Esophagus muscularis mucosa (tissue), 4 donors: ENCODE results near the gene OTOP3. TPM values are rescaled to one million over a fixed set of nuclear protein-coding genes. Genes with fewer than 3 reads are reported as not detected.
A peak's percentile ranks its signal among the peaks of the same experiment; 100 is the strongest.

Experiments
- DNase-seq: peaks from one replicate; pipeline ENCODE4 v3.0.0-alpha.2; 2017; ENCODE audit errors: extremely low spot score
- H3K27ac ChIP-seq, 4 donors: fragments of 200-600 bp; sonication (generic); replicated peaks in 1 of 4; 1 replicate in 3 of 4; 2 replicates in 1 of 4; pipeline ENCODE4 v1.5.1; 2016 to 2019; ENCODE audit warnings: mild to moderate bottlenecking in 1 of 4
- H3K27me3 ChIP-seq, 4 donors: fragments of 200-600 bp; sonication (generic); one replicate each; pipeline versions ENCODE4 v1.5.1 to v1.6.0; 2016 to 2019
- H3K36me3 ChIP-seq, 4 donors: fragments of 200-600 bp; sonication (generic); one replicate each; pipeline ENCODE4 v1.5.1; 2016 to 2019
- H3K4me1 ChIP-seq, 4 donors: fragments of 200-600 bp; sonication (generic); one replicate each; pipeline ENCODE4 v1.5.1; 2016 to 2019
- H3K4me3 ChIP-seq, 4 donors: fragments of 200-600 bp; sonication (generic); 1 replicate in 2 of 4; 2 replicates in 2 of 4; pipeline ENCODE4 v1.5.1; 2016 to 2019; ENCODE audit warnings: mild to moderate bottlenecking in 4 of 4, moderate library complexity in 1 of 4
- H3K9me3 ChIP-seq, 4 donors: fragments of 200-600 bp; sonication (generic); 1 replicate in 3 of 4; 2 replicates in 1 of 4; pipeline ENCODE4 v1.5.1; 2016 to 2019
- CTCF ChIP-seq, 3 experiments: fragments of 200-600 bp in 2 of 3; fragments of 450-650 bp in 1 of 3; sonication (generic) in 2 of 3; IDR thresholded peaks; one replicate each; pipeline ENCODE4 v1.5.1; 2017 to 2019; ENCODE audit warnings: antibody characterized with exemption in 3 of 3, mild to moderate bottlenecking in 2 of 3, moderate library complexity in 1 of 3
- EP300 ChIP-seq: sonication (generic); formaldehyde crosslinking; IDR thresholded peaks from one replicate; pipeline ENCODE4 v1.6.1; 2017; ENCODE audit warnings: antibody characterized with exemption
- POLR2A ChIP-seq: fragments of 450-650 bp; IDR thresholded peaks from one replicate; pipeline ENCODE4 v1.6.1; 2017; ENCODE audit warnings: antibody characterized with exemption, moderate library complexity, mild to moderate bottlenecking, low read depth
- POLR2AphosphoS5 ChIP-seq, 2 donors: sonication (generic); formaldehyde crosslinking; IDR thresholded peaks; one replicate each; pipeline ENCODE4 v1.6.1; 2017; ENCODE audit warnings: antibody characterized with exemption in 2 of 2
- WGBS: methylation state at CpG from one replicate; pipeline ENCODE4 v1.1.5; 2018; 5-methylcytosine and 5-hydroxymethylcytosine counted together
- intact Hi-C: fragments of 100-400 bp; cut with DNase I; formaldehyde crosslinking; loops from one replicate; pipeline ENCODE4 v1.15.1; 2023
- total RNA-seq, 4 donors: library from RNA; depleted of rRNA; stranded (reverse); fragments of >200 nt; gene quantifications; one replicate each; pipeline versions ENCODE4 v1.1.0 to v1.2.1, GENCODE V29; 2016

Gene OTOP3
- not detected for total RNA-seq

- Histone ChIP-seq H3K36me3 (no peaks in the 10 kb centered on the region), H3K9me3 (no peaks in the 10 kb centered on the region), H3K4me3 (peak within 1 kb of the TSS in 2 of 4 donors; percentile 12 to 13), H3K4me1 (peaks cover 0 to 14% (median 12%) of the 10 kb centered on the region in 4 donors), H3K27me3 (peaks cover 6 to 79% (median 31%) of the 10 kb centered on the region in 4 donors), H3K27ac (no peak within 1 kb of the TSS)
- TF ChIP-seq POLR2AphosphoS5 (IDR thresholded peaks at IDR 0.05) (no peak), EP300 (no peak), POLR2A (no peak), CTCF (IDR thresholded peaks at IDR 0.05) (no peak)
- WGBS = 7% methylated on average over 21 of the region's 78 CpGs
- intact Hi-C loops = no loop called here
- DNase-seq = no peak
These were observed at the start of gene OTOP3 for GRCh38 chr17:74935585-74936469. Gene OTOP3 (plus strand): TSS chr17:74935898. CDS start chr17:74935922, 24 bp downstream.

GRCh38 chr17:74888469-74888868 lies 47.2 kb upstream of the OTOP3 start:
- Histone ChIP-seq H3K4me3 (no peak overlapping the region), H3K27me3 (peaks cover 0 to 79% (median 13%) of the 10 kb centered on the region in 4 donors), H3K27ac (no peak overlapping the region), H3K9me3 (no peaks in the 10 kb centered on the region), H3K4me1 (peaks cover 4 to 10% (median 8%) of the 10 kb centered on the region in 4 donors), H3K36me3 (no peaks in the 10 kb centered on the region)
- 65% methylated on average over 13 of the region's 13 CpGs for WGBS
- intact Hi-C loops = no loop called here
- no peak for DNase-seq
- TF ChIP-seq POLR2A = no peak
- no peak for TF ChIP-seq EP300

- whole genome bisulfite sequencing = 91% methylated on average over 7 of the region's 7 CpGs
- TF ChIP-seq POLR2A = no peak
- TF ChIP-seq CTCF (IDR thresholded peaks at IDR 0.05) = no peak
- TF ChIP-seq POLR2AphosphoS5 (IDR thresholded peaks at IDR 0.05) = no peak
- TF ChIP-seq EP300 = no peak
- intact Hi-C loops = no loop called here
- Histone ChIP-seq H3K27me3 (peaks cover 0 to 86% (median 28%) of the 10 kb centered on the region in 4 donors), H3K4me1 (peaks cover 7 to 16% (median 13%) of the 10 kb centered on the region in 4 donors), H3K36me3 (no peaks in the 10 kb centered on the region), H3K4me3 (no peak overlapping the region), H3K27ac (no peak overlapping the region), H3K9me3 (no peaks in the 10 kb centered on the region)
- no peak for DNase-seq
These were observed 45.1 kb upstream of the OTOP3 start for GRCh38 chr17:74890554-74890953.

- intact Hi-C loops = no loop called here
- TF ChIP-seq EP300 = no peak
- no peak for TF ChIP-seq CTCF (IDR thresholded peaks at IDR 0.05)
- no peak for TF ChIP-seq POLR2AphosphoS5 (IDR thresholded peaks at IDR 0.05)
- no peak for TF ChIP-seq POLR2A
- Histone ChIP-seq H3K9me3 (no peaks in the 10 kb centered on the region), H3K27ac (no peak overlapping the region), H3K36me3 (no peaks in the 10 kb centered on the region), H3K27me3 (peaks cover 0 to 92% (median 28%) of the 10 kb centered on the region in 4 donors), H3K4me1 (peaks cover 7 to 16% (median 13%) of the 10 kb centered on the region in 4 donors), H3K4me3 (peak overlapping the region in 1 of 4 donors; percentile 44)
- WGBS = 69% methylated on average over 19 of the region's 20 CpGs
- no peak for DNase-seq
These were observed 43.5 kb upstream of the OTOP3 start for GRCh38 chr17:74892013-74892841.
